T-helper 22 cell (primary cell): ENCODE measurements around the gene CACNA2D3.

ENCODE experiments used
- DNase-seq: peaks from one replicate; pipeline ENCODE4 v3.0.0-alpha.2; 2020; ENCODE audit warnings: low read depth

CACNA2D3 gene

GRCh38 chr3:54530944-54531343, 408.6 kb downstream of the CACNA2D3 start:
- DNase-seq, result no peak

GRCh38 chr3:54531741-54532140, 409.4 kb downstream of the CACNA2D3 start:
- no peak for DNase-seq

GRCh38 chr3:54533856-54534255, 411.5 kb downstream of the CACNA2D3 start:
- DNase-seq, result no peak

GRCh38 chr3:54535619-54536018, 413.3 kb downstream of the CACNA2D3 start:
- no peak for DNase-seq

GRCh38 chr3:54536450-54536849, 414.1 kb downstream of the CACNA2D3 start:
- no peak for DNase-seq

GRCh38 chr3:54537506-54537905, 415.2 kb downstream of the CACNA2D3 start:
- no peak for DNase-seq

GRCh38 chr3:54538346-54538745, 416.0 kb downstream of the CACNA2D3 start:
- no peak for DNase-seq

- DNase-seq, result no peak
Observed at GRCh38 chr3:54541369-54541768, 419.0 kb downstream of the CACNA2D3 start.

GRCh38 chr3:54543446-54543845, 421.1 kb downstream of the CACNA2D3 start:
- DNase-seq, result no peak

GRCh38 chr3:54547051-54547450, 424.7 kb downstream of the CACNA2D3 start:
- no peak for DNase-seq

- DNase-seq, result no peak
Observed at GRCh38 chr3:54547846-54548245, 425.5 kb downstream of the CACNA2D3 start.

- no peak for DNase-seq
Observed at GRCh38 chr3:54549607-54550220, 427.4 kb downstream of the CACNA2D3 start.

GRCh38 chr3:54550221-54550977, 428.0 kb downstream of the CACNA2D3 start:
- no peak for DNase-seq

- no peak for DNase-seq
Observed at GRCh38 chr3:54556630-54557029, 434.3 kb downstream of the CACNA2D3 start.

- DNase-seq, result no peak
Observed at GRCh38 chr3:54557538-54558428, 435.4 kb downstream of the CACNA2D3 start.

- no peak for DNase-seq
Observed at GRCh38 chr3:54563501-54564200, 441.3 kb downstream of the CACNA2D3 start.

GRCh38 chr3:54564374-54564925, 442.1 kb downstream of the CACNA2D3 start:
- no peak for DNase-seq

- DNase-seq, result no peak
Observed at GRCh38 chr3:54565956-54566355, 443.6 kb downstream of the CACNA2D3 start.

GRCh38 chr3:54567949-54568348, 445.6 kb downstream of the CACNA2D3 start:
- DNase-seq, result no peak

- no peak for DNase-seq
Observed at GRCh38 chr3:54570008-54570407, 447.7 kb downstream of the CACNA2D3 start.

- no peak for DNase-seq
Observed at GRCh38 chr3:54572197-54572895, 450.0 kb downstream of the CACNA2D3 start.
